AG04450 (cell line): ENCODE results near the gene PLEKHA6. TPM values are rescaled to one million over a fixed set of nuclear protein-coding genes. Genes with fewer than 3 reads are reported as not detected.
A peak's percentile ranks its signal among the peaks of the same experiment; 100 is the strongest.

Experiments
- CTCF ChIA-PET: fragments of 300-600, 350-600 bp; formaldehyde crosslinking; extraction: SDS; loops from one replicate; lab custom pipeline; 2022; ENCODE audit warnings: antibody characterized with exemption, inconsistent platforms; lab: Charles Lee
- POLR2A ChIA-PET: fragments of 350-600 bp; formaldehyde crosslinking; extraction: SDS; loops from one replicate; lab custom pipeline; 2021; ENCODE audit warnings: antibody characterized with exemption, inconsistent platforms; lab: Yijun Ruan, JAX
- DNase-seq: peaks from one replicate; pipeline ENCODE4 v3.0.0-alpha.2; 2011; ENCODE audit warnings: low read depth, low spot score
- H3K27ac ChIP-seq: one replicate; pipeline ENCODE4 v1.5.1; 2012; ENCODE audit warnings: low read depth, low read length, control low read depth
- H3K27me3 ChIP-seq: one replicate; pipeline ENCODE4 v1.6.0; 2012; ENCODE audit warnings: low read length; ENCODE audit not compliant: control insufficient read depth, insufficient read depth
- H3K4me3 ChIP-seq: 2 replicates; pipeline ENCODE4 v1.5.1; 2011; ENCODE audit warnings: mild to moderate bottlenecking, low read depth, low read length, control low read depth
- H3K9me3 ChIP-seq: 2 replicates; pipeline ENCODE4 v1.5.1; 2012; ENCODE audit warnings: low read length; ENCODE audit not compliant: control insufficient read depth, insufficient read depth
- CTCF ChIP-seq: IDR thresholded peaks from 2 replicates; pipeline ENCODE4 v1.5.1; 2011; ENCODE audit warnings: low read depth, low read length, control low read depth, inconsistent platforms
- polyA plus RNA-seq: library from polyadenylated mRNA; depleted of rRNA; stranded (reverse); fragments of >200 nt; gene quantifications from 2 replicates; pipeline ENCODE4 v1.2.3, GENCODE V29; 2011

The PLEKHA6 gene
- polyA plus RNA-seq, 1 experiment = 6.8 TPM

- no peaks in the 10 kb centered on the region for H3K27me3 ChIP-seq
- no peak for DNase-seq
- no peaks in the 10 kb centered on the region; the same call in 1 of the 2 replicates for H3K9me3 ChIP-seq
- no peak for TF ChIP-seq CTCF
- POLR2A ChIA-PET = no interaction called here
- peak overlapping the region; percentile 11 for H3K27ac ChIP-seq
- CTCF ChIA-PET = interaction anchor here (1.0 to 3.2 kb wide), 3 partner anchors 64 to 115 kb away, joined by 3 to 13 read pairs (median 4); no protein-coding TSS in a partner anchor
- H3K4me3 ChIP-seq = no peak overlapping the region
Measured at GRCh38 chr1:204322339-204322868, 37.3 kb downstream of the PLEKHA6 start.

DNA sequence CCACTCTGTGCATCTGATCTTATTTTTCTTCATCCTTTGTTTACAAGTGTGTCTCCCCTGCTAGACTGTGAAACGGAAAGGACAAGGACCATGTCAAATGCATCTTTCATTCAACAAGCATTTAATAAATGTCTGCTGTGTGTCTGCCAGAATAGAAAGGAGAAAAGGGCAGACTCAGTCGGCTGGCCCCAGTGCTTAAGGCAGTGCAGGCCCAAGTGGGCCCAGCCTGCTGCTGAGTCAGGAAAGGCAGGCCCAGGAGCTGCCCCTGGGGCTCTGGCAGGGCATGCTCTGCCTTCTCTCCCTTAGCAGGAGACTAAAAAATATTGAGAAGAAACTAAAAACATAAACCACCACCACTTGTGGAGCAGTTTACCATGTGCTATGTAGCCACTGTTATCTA, 38.1 kb downstream of the PLEKHA6 start:
- no peak for DNase-seq
- Histone ChIP-seq H3K27me3 (no peaks in the 10 kb centered on the region), H3K9me3 (no peaks in the 10 kb centered on the region), H3K27ac (peak overlapping the region; percentile 39), H3K4me3 (no peak overlapping the region)
- TF ChIP-seq CTCF = no peak
- CTCF ChIA-PET = interaction anchor here (1.0 to 3.2 kb wide), 2 partner anchors 64 to 115 kb away, joined by 4 to 13 read pairs; no protein-coding TSS in a partner anchor
- POLR2A ChIA-PET = no interaction called here

- no peak for TF ChIP-seq CTCF
- DNase-seq = no peak
- peak overlapping the region; percentile 91 for H3K27ac ChIP-seq
- POLR2A ChIA-PET = interaction anchor here (1.2 kb wide), 1 partner anchor 25 kb away, joined by 6 read pairs; no protein-coding TSS in a partner anchor
- H3K9me3 ChIP-seq = no peaks in the 10 kb centered on the region
- CTCF ChIA-PET = interaction anchor here (0.8 to 1.9 kb wide), 2 partner anchors 42 to 63 kb away, joined by 4 to 10 read pairs; no protein-coding TSS in a partner anchor
- H3K27me3 ChIP-seq = no peaks in the 10 kb centered on the region
- no peak overlapping the region for H3K4me3 ChIP-seq
Measured at GRCh38 chr1:204321051-204321450, 38.7 kb downstream of the PLEKHA6 start.

GRCh38 chr1:204320382-204320804, 39.3 kb downstream of the PLEKHA6 start:
- Histone ChIP-seq H3K9me3 (no peaks in the 10 kb centered on the region), H3K27ac (peak overlapping the region; percentile 91), H3K27me3 (no peaks in the 10 kb centered on the region), H3K4me3 (no peak overlapping the region)
- peak; percentile 62 for DNase-seq
- POLR2A ChIA-PET = interaction anchor here (0.7 to 1.5 kb wide), 9 partner anchors 13 to 39 kb away, joined by 3 to 6 read pairs (median 3); partner anchors contain the start of gene PLEKHA6
- CTCF ChIA-PET = interaction anchor here (0.8 to 1.9 kb wide), 4 partner anchors 13 to 113 kb away, joined by 3 to 10 read pairs (median 6); no protein-coding TSS in a partner anchor
- no peak for TF ChIP-seq CTCF

GRCh38 chr1:204319462-204319861, 40.3 kb downstream of the PLEKHA6 start:
- no peak for TF ChIP-seq CTCF
- POLR2A ChIA-PET = interaction anchor here (1.0 to 1.5 kb wide), 5 partner anchors 20 to 40 kb away, joined by 3 to 4 read pairs (median 3); partner anchors contain the start of gene PLEKHA6
- Histone ChIP-seq H3K27ac (peak overlapping the region; percentile 91), H3K27me3 (no peaks in the 10 kb centered on the region), H3K9me3 (no peaks in the 10 kb centered on the region), H3K4me3 (no peak overlapping the region)
- CTCF ChIA-PET = interaction anchor here (1.6 to 1.9 kb wide), 2 partner anchors 12 to 61 kb away, joined by 7 to 10 read pairs; no protein-coding TSS in a partner anchor
- peak; percentile 85 for DNase-seq
